Mesothelial cell of epicardium (in vitro differentiated cells): Measurements from ENCODE around the gene GLB1L3. TPM values are rescaled to one million over a fixed set of nuclear protein-coding genes. Genes with fewer than 3 reads are reported as not detected.

Experiments
- DNase-seq, 2 experiments: peaks; one replicate each; pipeline ENCODE4 v3.0.0; 2021; ENCODE audit warnings: low spot score in 2 of 2; ENCODE audit not compliant: unreplicated experiment in 2 of 2
- H3K27ac Mint-ChIP-seq: 2 replicates; pipeline ENCODE4 v1.8.0; 2021; ENCODE audit warnings: mixed read lengths
- H3K27me3 Mint-ChIP-seq: 2 replicates; pipeline ENCODE4 v1.8.0; 2021; ENCODE audit warnings: low read depth, mixed read lengths
- H3K36me3 Mint-ChIP-seq: 2 replicates; pipeline ENCODE4 v1.8.0; 2021; ENCODE audit warnings: mixed read lengths
- H3K4me1 Mint-ChIP-seq: 2 replicates; pipeline ENCODE4 v1.8.0; 2021; ENCODE audit warnings: mixed read lengths
- H3K4me3 Mint-ChIP-seq: 2 replicates; pipeline ENCODE4 v1.8.0; 2021; ENCODE audit warnings: mild to moderate bottlenecking, moderate library complexity, mixed read lengths
- H3K9me3 Mint-ChIP-seq: 2 replicates; pipeline ENCODE4 v1.8.0; 2021; ENCODE audit warnings: mixed read lengths
- CTCF ChIP-seq: fragments of 200-600 bp; sonication (generic); IDR thresholded peaks from one replicate; pipeline ENCODE4 v1.5.0; 2021; ENCODE audit warnings: antibody characterized with exemption; ENCODE audit not compliant: unreplicated experiment
- total RNA-seq: library from RNA; stranded (reverse); gene quantifications from 3 replicates; pipeline ENCODE4 v1.2.1, GENCODE V29; 2021

Gene GLB1L3
- total RNA-seq, result not detected in 3 replicates

DNA sequence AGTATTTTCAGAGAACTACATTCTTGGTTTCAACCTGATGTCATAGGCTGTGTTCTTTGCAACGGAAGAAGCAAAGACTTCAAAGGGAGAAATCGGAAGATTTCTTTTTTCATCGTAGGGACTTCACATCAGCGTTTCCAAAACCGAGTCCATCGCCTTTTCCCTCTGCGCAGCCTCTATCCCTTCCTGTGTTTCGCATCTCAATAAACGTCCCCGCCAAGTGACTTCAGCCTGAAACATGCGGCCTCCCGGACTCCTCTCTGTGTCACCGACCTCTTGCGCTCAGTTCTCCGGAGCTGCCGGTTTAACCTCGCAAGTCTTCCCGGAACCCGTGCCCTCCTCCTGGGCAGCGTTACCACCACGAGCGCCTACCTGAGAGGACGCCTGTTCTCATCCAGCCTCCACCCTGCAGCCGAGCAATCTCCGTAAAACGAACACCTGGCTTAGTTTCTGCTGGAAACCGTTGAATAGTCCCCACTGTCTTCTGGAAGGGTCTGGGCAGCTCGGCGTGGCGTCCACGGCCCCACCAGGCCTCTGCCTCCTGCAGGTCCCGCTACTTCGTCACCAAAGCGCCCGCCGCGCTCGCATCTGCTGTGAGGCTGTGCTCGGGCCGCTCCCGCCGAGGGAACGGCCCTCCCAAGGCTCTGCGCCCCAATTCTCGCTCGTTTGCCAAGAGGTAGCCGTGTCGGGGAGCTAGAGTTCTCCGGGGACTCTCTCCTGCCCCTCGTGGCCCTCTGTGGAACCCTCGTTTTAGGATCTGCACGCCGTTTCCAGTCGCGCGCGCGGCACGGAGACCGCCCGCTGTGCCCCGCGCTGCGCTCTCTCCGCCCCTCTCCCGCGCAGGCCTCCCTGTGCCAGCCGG is at the start of gene GLB1L3:
Gene GLB1L3 (plus strand): TSS at position 846 of the 862 bp plus-strand sequence. CDS start 362 bp downstream, outside the sequence.
- DNase-seq, result peak in 1 of 2 experiments; percentile 60
- Mint-ChIP-seq H3K36me3 (no peaks in the 10 kb centered on the region), H3K27ac (no peak within 1 kb of the TSS), H3K27me3 (peaks cover 94% of the 10 kb centered on the region), H3K4me1 (peaks cover 15% of the 10 kb centered on the region), H3K9me3 (peaks cover 3% of the 10 kb centered on the region), H3K4me3 (peak within 1 kb of the TSS; percentile 63)
- TF ChIP-seq CTCF, result no peak

DNA sequence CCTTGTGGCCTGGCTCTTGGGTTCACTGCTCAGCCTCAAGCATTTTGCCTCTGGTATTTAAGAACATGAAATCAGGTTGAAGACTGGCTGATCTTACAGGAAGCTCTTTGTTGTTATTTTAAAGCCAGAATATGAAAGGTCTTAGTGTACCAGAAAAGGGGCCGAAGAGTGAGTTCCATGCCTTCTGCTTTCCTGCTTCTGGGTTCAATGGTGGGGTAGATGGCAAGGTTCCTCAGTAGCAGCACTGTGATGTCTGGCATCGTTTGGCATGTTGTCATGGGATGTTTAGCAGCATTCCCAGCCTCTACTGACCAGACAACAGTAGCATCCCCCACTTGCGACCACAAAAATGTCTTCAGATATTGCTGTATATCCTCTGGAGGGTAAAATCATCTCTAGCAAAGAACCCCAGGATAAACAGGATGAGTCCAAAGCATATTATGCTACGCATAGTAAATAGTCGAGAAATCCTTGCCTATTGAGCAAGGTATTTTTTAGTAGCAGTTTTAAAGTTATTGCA is 49.3 kb upstream of the GLB1L3 start:
- Mint-ChIP-seq H3K4me1 (peaks cover 53% of the 10 kb centered on the region), H3K4me3 (peak overlapping the region; percentile 30), H3K27ac (no peak overlapping the region), H3K27me3 (no peaks in the 10 kb centered on the region), H3K9me3 (no peaks in the 10 kb centered on the region), H3K36me3 (no peaks in the 10 kb centered on the region)
- DNase-seq, result no peak
- no peak for TF ChIP-seq CTCF

DNA sequence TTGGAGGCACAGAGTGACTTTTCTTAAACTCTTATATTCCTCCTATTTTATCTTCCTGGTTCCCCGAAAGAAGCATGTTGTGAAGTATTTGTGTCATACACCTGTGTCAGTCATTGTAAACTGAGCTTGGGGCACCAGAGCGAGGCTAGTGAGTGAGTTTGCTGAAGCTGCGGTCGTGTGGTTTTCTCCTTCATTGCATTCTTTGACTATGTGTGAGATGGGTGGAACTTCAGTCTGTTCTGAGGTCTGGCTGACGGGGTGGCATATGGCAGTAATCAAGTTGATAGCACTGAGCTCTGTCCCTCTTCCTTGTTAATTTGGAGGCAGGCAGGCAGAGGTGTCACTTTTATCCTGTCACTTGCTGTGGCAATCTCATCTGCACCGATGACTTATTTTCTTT is 47.6 kb upstream of the GLB1L3 start:
- Mint-ChIP-seq H3K4me1 (peaks cover 42% of the 10 kb centered on the region), H3K9me3 (no peaks in the 10 kb centered on the region), H3K36me3 (no peaks in the 10 kb centered on the region), H3K27ac (no peak overlapping the region), H3K4me3 (no peak overlapping the region), H3K27me3 (no peaks in the 10 kb centered on the region)
- no peak for TF ChIP-seq CTCF
- DNase-seq, result no peak

- H3K4me1 Mint-ChIP-seq, result peaks cover 42% of the 10 kb centered on the region
- no peak for DNase-seq
- H3K36me3 Mint-ChIP-seq, result no peaks in the 10 kb centered on the region
- no peaks in the 10 kb centered on the region for H3K9me3 Mint-ChIP-seq
- no peak overlapping the region for H3K27ac Mint-ChIP-seq
- TF ChIP-seq CTCF, result no peak
- no peak overlapping the region for H3K4me3 Mint-ChIP-seq
- H3K27me3 Mint-ChIP-seq, result no peaks in the 10 kb centered on the region
Observed at GRCh38 chr11:134229126-134229790, 46.9 kb upstream of the GLB1L3 start.

- Mint-ChIP-seq H3K4me3 (no peak overlapping the region), H3K9me3 (no peaks in the 10 kb centered on the region), H3K36me3 (no peaks in the 10 kb centered on the region), H3K27me3 (no peaks in the 10 kb centered on the region), H3K4me1 (peaks cover 39% of the 10 kb centered on the region), H3K27ac (no peak overlapping the region)
- DNase-seq, result no peak
- TF ChIP-seq CTCF, result no peak
Observed at GRCh38 chr11:134230339-134230738, 45.8 kb upstream of the GLB1L3 start.
